GM19239 (cell line): Measurements from ENCODE around the gene PPP2R2D.
A peak's percentile ranks its signal among the peaks of the same experiment; 100 is the strongest.

Source experiments
- DNase-seq: peaks from one replicate; pipeline ENCODE4 v3.0.0; 2011; ENCODE audit warnings: low spot score; ENCODE audit not compliant: insufficient read length
- FAIRE-seq: peaks from 2 replicates; lab custom pipeline; 2011; peaks lifted over from hg19 to GRCh38; lab: Jason Lieb, UNC

The PPP2R2D gene

GRCh38 chr10:131925011-131925649 is 24.3 kb downstream of the PPP2R2D start:
- FAIRE-seq, result no peak

GRCh38 chr10:131925716-131926115 is 24.9 kb downstream of the PPP2R2D start:
- DNase-seq (no peak), FAIRE-seq (no peak)

More at GRCh38 chr10:131925011-131925649, 24.3 kb downstream of the PPP2R2D start:
- no peak for DNase-seq

GRCh38 chr10:131926253-131926652 is 25.4 kb downstream of the PPP2R2D start:
- no peak for DNase-seq
- no peak for FAIRE-seq

DNA sequence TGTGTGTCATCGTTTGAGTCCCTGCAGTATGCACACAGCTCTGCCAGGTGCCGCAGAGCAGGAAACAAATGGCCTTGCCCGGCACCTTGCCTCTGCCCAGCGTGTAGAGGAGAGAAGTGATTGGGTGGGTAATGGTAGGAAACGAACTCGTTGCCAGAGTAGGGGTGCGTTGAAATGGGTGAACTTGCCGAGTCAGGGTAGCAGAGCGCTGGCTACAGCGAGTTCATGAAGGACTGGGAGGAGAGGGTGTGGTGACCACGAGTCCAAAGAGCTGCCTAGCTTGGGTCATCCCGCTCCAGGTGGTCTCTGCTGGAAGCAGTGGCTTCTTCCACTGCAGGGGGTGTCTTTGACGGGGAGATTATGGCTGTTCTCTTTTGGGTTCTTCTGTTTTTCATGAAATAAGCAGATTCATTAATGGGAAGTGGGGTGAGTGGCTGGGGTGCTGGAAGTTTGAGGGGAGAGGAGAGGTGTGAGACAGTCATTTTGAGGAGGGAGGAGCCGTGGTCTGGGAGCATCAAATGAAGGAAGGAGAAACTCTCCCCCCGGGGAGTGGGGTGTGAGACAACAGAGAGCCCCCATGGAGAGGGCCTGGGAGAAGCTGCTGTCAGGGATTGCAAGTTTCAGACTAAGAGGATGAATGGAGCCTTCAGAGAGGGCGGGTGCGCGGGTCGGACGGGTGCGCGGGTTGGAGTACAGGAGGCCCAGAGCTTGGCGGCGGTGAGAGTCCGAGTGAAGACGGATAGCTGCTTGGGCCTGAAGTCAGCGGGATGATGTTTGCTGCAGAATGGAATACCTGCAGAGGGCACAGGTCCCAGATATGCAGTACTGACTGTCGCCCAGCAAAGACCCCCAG is 26.2 kb downstream of the PPP2R2D start:
- FAIRE-seq (no peak), DNase-seq (no peak)

DNA sequence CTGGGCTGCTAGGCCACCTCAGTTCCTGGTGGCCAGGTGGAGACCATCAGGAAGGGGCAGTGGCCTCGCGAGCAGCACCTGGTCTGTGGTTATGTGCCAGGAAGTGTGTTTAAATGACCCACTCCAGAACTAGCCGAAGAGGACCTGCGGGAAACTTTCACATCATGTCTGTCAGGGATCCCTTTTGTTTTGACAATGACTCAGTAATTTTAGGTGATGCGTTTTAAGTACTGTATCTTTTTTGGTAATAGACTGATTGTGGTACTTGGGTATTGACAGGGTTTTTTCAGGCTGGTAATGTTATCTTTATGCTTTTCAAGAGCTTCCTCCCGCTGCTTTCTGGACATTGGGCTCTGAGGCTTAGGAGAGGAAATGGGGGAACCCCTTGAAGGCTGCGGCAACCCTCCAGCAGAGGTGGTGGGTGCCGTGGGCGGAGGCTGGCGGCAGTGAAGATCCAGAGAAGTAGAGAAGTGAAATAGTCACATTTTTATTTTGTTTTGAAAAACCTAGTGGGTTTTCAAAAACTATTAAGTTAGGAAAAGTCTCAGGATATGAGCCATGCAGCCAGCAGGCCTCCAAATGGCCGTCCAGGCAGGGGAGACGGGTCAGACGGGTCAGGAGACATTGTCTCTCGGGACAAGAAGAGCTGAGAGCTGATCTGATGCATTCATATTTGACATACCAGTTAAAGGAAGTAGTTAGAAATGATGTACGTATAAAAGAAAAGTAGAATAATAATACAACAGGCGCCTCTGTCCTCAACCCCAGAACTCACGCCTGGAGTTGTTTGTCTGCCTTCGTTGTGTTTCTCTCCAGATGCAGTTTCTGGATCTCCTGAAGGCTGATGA is 27.7 kb downstream of the PPP2R2D start:
- DNase-seq, result peak; percentile 47
- peak; percentile 84 for FAIRE-seq

- FAIRE-seq, result no peak
- DNase-seq, result no peak
Observed at GRCh38 chr10:131929122-131929845, 28.5 kb downstream of the PPP2R2D start.

GRCh38 chr10:131930150-131930549 is 29.3 kb downstream of the PPP2R2D start:
- FAIRE-seq, result no peak
- no peak for DNase-seq

DNA sequence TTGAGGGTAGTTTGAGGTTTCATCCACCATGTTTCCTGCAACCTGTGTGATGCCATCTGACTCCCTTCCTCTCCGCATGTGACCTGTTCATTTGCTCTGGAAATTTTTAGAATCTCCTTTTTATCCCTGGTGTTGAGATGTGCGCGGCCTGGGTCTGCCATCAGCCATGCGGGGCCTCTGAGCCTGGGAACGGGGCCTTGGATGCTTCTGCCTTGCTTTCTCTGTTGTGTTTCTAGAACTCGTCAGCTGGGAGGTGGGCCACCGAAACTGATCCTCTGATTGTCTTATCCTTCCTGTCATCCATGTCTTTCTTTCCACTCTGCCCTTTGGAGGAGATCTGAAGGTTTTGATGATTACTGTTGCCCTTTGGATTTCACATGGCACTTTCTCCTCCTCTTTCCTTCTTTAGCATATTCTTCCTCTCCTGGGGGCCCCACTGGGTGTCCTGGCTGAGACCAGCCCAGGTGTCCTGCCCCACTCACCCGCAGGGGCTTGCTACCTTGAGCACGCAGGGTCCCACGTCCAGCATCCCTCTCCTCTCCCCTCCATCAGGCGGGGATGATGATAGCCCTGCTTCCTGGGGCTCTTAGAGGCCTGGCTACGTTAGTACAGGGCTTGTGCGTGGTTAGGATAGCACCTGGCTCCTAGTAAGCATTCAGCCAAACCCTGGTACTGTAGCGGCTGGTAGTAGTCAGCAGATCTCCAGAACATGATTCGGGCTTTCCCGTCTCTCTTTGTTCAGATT is 29.9 kb downstream of the PPP2R2D start:
- no peak for FAIRE-seq

DNA sequence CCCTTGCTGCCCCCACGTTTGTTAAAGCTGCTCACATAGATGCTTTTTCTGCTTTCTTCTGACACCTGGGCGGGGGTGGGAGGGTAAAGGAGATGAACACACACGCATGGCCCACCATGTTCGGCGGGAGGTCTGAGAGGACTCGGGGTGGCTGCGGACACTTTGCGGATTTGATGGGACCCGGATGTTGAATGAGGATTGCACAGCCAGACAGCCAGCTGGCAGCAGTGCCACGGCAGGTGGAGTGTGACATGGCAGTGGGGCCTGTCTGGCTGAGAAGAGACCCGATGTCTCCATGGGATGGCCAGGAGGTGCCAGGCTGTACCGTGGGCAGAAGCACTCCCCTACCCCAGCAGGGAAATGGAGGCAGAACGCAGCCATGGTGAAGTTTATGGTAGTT is 31.2 kb downstream of the PPP2R2D start:
- no peak for FAIRE-seq
- no peak for DNase-seq

More for the DNA sequence above, 29.9 kb downstream of the PPP2R2D start:
- no peak for DNase-seq

DNA sequence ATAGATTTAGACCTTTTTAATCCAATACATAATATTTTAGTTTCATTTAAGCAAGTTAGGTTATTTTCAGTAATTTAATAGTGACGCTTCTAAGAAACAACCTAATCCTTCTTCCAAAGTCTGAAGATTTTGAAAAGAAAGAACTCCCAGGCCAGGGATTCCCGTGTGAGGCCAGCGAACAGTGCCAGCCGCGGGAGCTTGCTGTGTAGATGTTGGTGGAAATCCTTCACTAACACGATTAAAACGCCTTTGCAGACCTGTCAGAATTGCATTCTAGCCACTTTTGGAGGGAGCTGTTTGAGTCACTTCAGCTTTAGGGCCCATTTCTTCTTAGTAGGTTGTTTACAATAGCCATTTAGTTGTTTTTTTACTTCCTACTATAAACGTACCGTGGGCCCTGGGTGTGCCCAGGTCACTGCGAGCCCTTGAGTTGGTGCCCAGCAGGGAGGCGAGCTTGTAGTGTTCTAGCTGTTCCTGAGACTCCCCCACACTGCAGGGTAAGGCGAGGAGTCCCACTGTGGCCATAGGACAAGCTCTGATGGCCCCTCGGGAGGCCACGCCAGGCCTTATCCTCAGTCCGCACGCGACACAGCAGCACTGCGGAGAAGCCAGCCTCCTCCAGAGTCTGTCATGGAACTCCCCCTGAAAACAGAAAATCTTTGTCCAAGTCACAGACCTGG is 32.3 kb downstream of the PPP2R2D start:
- FAIRE-seq (no peak), DNase-seq (no peak)

GRCh38 chr10:131933696-131934086 is 32.9 kb downstream of the PPP2R2D start:
- no peak for FAIRE-seq
- no peak for DNase-seq

- FAIRE-seq (no peak), DNase-seq (no peak)
Observed at GRCh38 chr10:131934769-131935168, 34.0 kb downstream of the PPP2R2D start.

DNA sequence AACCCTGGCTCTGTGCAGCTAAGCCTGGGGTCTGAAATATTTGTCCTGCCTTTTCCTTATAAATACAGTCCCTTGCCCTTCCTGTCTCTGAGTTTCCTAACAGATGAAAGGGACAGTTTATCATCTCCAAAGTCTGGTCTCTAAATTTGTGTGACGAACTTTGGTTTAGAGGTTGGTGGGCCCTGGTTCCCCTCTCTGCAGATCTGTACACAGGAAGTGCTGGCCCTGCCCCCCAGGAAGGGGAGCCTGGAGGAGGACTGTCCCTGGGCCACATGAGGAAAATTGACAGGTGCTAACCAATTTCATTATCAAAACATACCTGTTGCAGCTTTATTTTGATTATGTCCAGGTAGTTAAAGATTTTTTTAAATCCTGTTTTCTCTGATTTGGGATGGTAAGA is 34.5 kb downstream of the PPP2R2D start:
- FAIRE-seq (no peak), DNase-seq (no peak)

DNA sequence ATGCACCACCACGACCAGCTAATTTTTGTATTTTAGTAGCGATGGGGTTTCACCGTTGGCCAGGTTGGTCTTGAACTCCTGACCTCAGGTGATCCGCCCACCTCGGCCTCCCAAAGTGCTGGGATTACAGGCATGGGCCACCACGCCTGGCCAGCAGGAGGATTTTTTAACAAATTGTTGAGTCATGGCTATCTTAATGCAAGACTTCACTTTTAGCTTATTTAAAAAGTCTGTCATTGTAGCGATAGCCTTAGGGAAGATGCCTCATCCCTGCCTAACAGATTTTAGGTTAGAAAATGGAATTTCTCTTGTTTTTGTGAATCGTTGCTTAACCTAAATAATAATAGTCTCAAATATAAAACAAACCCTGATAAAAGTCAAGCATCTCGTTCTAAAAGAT is 35.5 kb downstream of the PPP2R2D start:
- FAIRE-seq, result no peak
- DNase-seq, result no peak

DNA sequence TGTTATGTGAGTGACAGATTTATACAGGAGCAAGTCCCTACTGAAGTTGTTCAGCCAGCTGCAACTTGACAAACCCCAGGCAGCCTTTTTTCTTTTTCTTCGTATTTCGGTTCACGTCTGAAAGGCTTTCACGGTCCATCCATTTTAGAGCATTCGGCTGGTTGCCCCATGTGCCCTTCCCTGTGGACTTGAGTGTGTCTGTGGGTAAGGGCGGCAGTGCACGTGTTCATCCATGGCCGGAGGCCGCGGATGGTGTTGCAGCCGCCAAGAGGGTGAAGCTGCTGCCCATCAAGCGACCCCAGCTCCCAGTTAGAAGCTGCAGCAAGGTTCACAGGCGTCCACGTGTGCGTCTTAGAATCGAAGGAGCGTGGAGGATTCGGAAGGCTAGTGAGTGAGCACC is 35.9 kb downstream of the PPP2R2D start:
- no peak for FAIRE-seq
- no peak for DNase-seq

- FAIRE-seq (no peak), DNase-seq (no peak)
Observed at GRCh38 chr10:131937836-131938235, 37.0 kb downstream of the PPP2R2D start.

DNA sequence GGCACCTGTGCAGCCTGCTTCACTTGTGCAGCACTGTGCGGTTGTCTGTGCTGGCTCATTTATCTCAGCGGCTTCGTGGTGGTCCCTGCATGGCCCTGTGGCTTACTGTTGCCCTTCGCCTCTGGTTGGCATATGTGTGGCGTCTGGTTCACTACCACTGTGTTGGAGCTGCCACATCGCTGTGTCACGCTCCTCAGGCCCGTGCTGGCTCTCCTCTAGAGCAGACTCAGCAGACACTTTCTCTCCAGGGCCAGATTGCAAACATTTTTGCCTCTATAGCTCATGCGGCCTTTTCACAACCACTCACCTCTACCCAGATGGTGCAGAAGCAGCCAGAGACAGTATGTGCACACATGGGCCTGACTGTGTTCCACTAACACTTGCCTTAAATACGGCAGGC is 37.9 kb downstream of the PPP2R2D start:
- DNase-seq, result no peak
- FAIRE-seq, result no peak

DNA sequence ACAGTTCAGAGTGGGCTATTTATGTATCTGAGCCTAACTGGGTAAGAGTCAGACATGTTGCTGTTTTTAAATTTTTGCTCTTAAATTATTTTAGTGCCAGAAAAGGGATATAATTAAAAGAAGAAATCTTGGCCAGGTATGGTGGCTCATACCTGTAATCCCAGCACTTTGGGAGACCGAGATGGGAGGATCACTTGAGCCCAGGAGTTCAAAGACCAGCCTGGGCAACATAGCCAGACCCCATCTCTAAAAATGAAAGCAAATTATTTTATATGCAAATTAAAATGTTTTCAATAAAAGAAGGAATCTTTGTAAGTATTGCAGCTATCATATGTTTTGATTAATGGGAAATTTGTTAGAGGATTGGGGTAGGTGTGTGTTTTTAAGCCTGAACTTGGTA is 41.6 kb downstream of the PPP2R2D start:
- no peak for DNase-seq

More for the DNA sequence above, 41.6 kb downstream of the PPP2R2D start:
- no peak for FAIRE-seq
